ENCODE measurements around the gene PTGER1.
"Not testable (repeated sequence)": the region's sequence is repeated elsewhere in the genome, so short reads cannot be mapped to it uniquely, and the experiment has no call there.

The PTGER1 gene

DNA sequence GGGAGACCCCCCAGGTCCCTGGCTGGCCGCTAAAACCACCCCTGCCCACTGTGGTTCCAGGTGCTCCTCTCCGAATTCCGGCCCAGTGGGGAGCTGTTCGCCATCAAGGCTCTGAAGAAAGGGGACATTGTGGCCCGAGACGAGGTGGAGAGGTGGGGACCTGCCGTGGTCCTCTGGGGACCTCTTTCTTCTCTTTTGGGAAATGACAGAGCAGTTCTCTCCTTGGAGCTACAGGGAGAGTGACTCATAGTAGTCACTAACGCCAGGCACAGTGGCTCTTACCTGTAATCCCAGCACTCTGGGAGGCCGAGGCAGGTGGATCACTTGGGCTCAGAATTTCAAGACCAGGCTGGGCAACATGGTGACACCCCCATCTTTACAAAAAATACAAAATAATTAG lies 7.3 kb downstream of the PTGER1 start:
- peaks cover 59% of the 10 kb centered on the region for H3K36me3 ChIP-seq (ENCODE audit: insufficient read depth, low read length)
- no peaks in the 10 kb centered on the region for H3K9me2 ChIP-seq (ENCODE audit: low read depth, low read length)
- TF ChIP-seq EZH2 (IDR thresholded peaks at IDR 0.05; ENCODE audit: borderline replicate concordance, low read length) (no peak), CTCF (IDR thresholded peaks at IDR 0.05; ENCODE audit: low read length) (no peak)
- H3K4me3 ChIP-seq (ENCODE audit: low read depth, low read length, poor library complexity, severe bottlenecking), result no peak overlapping the region
- H3K9me3 ChIP-seq (ENCODE audit: low read length), result no peaks in the 10 kb centered on the region
- no peak overlapping the region for H3K27ac ChIP-seq (ENCODE audit: low read depth, low read length, poor library complexity, severe bottlenecking)
- H3F3A ChIP-seq (ENCODE audit: insufficient read depth, low read length), result no peaks in the 10 kb centered on the region
- H4K20me1 ChIP-seq (ENCODE audit: insufficient read depth, low read length), result no peaks in the 10 kb centered on the region
- H2AFZ ChIP-seq (ENCODE audit: low read length), result no peak overlapping the region
- H3K4me1 ChIP-seq (ENCODE audit: insufficient read depth, low read length, severe bottlenecking), result peaks cover 9% of the 10 kb centered on the region
- H3K9ac ChIP-seq (ENCODE audit: low read length), result no peak overlapping the region
- no peaks in the 10 kb centered on the region for H3K27me3 ChIP-seq (ENCODE audit: insufficient read depth, low read length)
- no peak overlapping the region for H3K4me2 ChIP-seq (ENCODE audit: low read length)
- no peaks in the 10 kb centered on the region for H3K79me2 ChIP-seq (ENCODE audit: insufficient read depth, low read length)

GRCh38 chr19:14467391-14467790 lies 7.8 kb downstream of the PTGER1 start:
- H3F3A ChIP-seq (ENCODE audit: insufficient read depth, low read length), result no peaks in the 10 kb centered on the region
- no peak overlapping the region for H3K4me3 ChIP-seq (ENCODE audit: low read depth, low read length, poor library complexity, severe bottlenecking)
- H3K9me3 ChIP-seq (ENCODE audit: low read length), result no peaks in the 10 kb centered on the region
- H3K4me2 ChIP-seq (ENCODE audit: low read length), result no peak overlapping the region
- H4K20me1 ChIP-seq (ENCODE audit: insufficient read depth, low read length), result no peaks in the 10 kb centered on the region
- H3K27me3 ChIP-seq (ENCODE audit: insufficient read depth, low read length), result no peaks in the 10 kb centered on the region
- H3K27ac ChIP-seq (ENCODE audit: low read depth, low read length, poor library complexity, severe bottlenecking), result no peak overlapping the region
- H3K9ac ChIP-seq (ENCODE audit: low read length), result no peak overlapping the region
- H2AFZ ChIP-seq (ENCODE audit: low read length), result no peak overlapping the region
- H3K4me1 ChIP-seq (ENCODE audit: insufficient read depth, low read length, severe bottlenecking), result peaks cover 6% of the 10 kb centered on the region
- no peaks in the 10 kb centered on the region for H3K9me2 ChIP-seq (ENCODE audit: low read depth, low read length)
- H3K79me2 ChIP-seq (ENCODE audit: insufficient read depth, low read length), result no peaks in the 10 kb centered on the region
- TF ChIP-seq CTCF (IDR thresholded peaks at IDR 0.05; ENCODE audit: low read length), result no peak
- TF ChIP-seq EZH2 (IDR thresholded peaks at IDR 0.05; ENCODE audit: borderline replicate concordance, low read length), result no peak
- H3K36me3 ChIP-seq (ENCODE audit: insufficient read depth, low read length), result peaks cover 63% of the 10 kb centered on the region

GRCh38 chr19:14463747-14464146 lies 11.4 kb downstream of the PTGER1 start:
- no peaks in the 10 kb centered on the region for H3K4me1 ChIP-seq (ENCODE audit: insufficient read depth, low read length, severe bottlenecking)
- TF ChIP-seq EZH2 (IDR thresholded peaks at IDR 0.05; ENCODE audit: borderline replicate concordance, low read length) (no peak), CTCF (IDR thresholded peaks at IDR 0.05; ENCODE audit: low read length) (no peak)
- no peak overlapping the region for H2AFZ ChIP-seq (ENCODE audit: low read length)
- H3K27me3 ChIP-seq (ENCODE audit: insufficient read depth, low read length), result no peaks in the 10 kb centered on the region
- H3K79me2 ChIP-seq (ENCODE audit: insufficient read depth, low read length), result no peaks in the 10 kb centered on the region
- no peaks in the 10 kb centered on the region for H3K9me2 ChIP-seq (ENCODE audit: low read depth, low read length)
- H3K27ac ChIP-seq (ENCODE audit: low read depth, low read length, poor library complexity, severe bottlenecking), result no peak overlapping the region
- no peaks in the 10 kb centered on the region for H4K20me1 ChIP-seq (ENCODE audit: insufficient read depth, low read length)
- no peak overlapping the region for H3K9ac ChIP-seq (ENCODE audit: low read length)
- peaks cover 70% of the 10 kb centered on the region for H3K36me3 ChIP-seq (ENCODE audit: insufficient read depth, low read length)
- H3K9me3 ChIP-seq (ENCODE audit: low read length), result no peaks in the 10 kb centered on the region
- H3K4me2 ChIP-seq (ENCODE audit: low read length), result no peak overlapping the region
- no peaks in the 10 kb centered on the region for H3F3A ChIP-seq (ENCODE audit: insufficient read depth, low read length)
- H3K4me3 ChIP-seq (ENCODE audit: low read depth, low read length, poor library complexity, severe bottlenecking), result no peak overlapping the region

DNA sequence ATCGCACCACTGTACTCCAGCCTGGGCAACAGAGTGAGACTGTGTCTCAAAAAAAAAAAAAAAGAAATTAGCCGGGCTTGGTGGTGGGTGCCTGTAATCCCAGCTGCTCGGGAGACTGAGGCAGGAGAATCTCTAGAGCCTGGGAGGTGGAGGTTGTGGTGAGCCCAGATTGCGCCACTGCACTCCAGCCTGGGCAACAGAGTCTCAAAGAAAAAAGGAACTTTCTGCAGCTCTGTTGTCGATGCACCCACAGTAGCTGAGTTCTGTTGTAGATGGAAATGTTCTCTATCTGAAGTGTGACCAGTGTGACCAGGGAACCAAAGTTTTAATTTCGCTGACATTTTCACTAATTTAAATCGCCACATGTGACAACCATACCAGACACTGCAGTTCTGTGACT lies 12.8 kb downstream of the PTGER1 start:
- not testable (repeated sequence) for H3K4me1 ChIP-seq (ENCODE audit: insufficient read depth, low read length, severe bottlenecking); H2AFZ ChIP-seq (ENCODE audit: low read length)
- H3K36me3 ChIP-seq (ENCODE audit: insufficient read depth, low read length), result peaks cover 67% of the 10 kb centered on the region

More for the DNA sequence above, 12.8 kb downstream of the PTGER1 start:
- H3K9me3 ChIP-seq (ENCODE audit: low read length); H3K4me3 ChIP-seq (ENCODE audit: low read depth, low read length, poor library complexity, severe bottlenecking); H3F3A ChIP-seq (ENCODE audit: insufficient read depth, low read length); H3K79me2 ChIP-seq (ENCODE audit: insufficient read depth, low read length); H3K9me2 ChIP-seq (ENCODE audit: low read depth, low read length); H4K20me1 ChIP-seq (ENCODE audit: insufficient read depth, low read length); H3K27me3 ChIP-seq (ENCODE audit: insufficient read depth, low read length); H3K9ac ChIP-seq (ENCODE audit: low read length); H3K4me2 ChIP-seq (ENCODE audit: low read length); H3K27ac ChIP-seq (ENCODE audit: low read depth, low read length, poor library complexity, severe bottlenecking): not testable (repeated sequence)
